ENCODE measurements around the gene DNMT3A.

DNMT3A gene

DNA sequence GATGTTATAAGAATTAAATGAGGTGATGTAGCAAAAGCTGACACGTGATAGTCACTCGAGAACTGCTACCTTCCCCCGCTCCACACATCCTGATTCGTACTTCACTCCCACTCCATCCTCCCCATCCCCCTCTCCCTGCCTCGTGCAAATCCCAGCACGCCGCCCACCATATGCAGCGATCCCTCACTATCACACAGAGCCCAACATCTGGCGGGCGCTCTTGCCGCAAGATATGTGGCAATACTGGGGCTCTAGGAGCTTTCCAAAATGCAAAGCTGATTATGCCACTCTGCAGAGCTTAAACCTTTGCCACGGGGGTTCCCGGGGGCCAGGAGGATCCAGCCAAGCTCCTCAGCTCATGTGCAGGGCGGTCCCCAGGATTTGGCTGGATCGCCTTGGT is 37.4 kb downstream of the DNMT3A start:
- Histone ChIP-seq H2BK5ac (ENCODE audit: low read length) (no peak overlapping the region), H2AFZ (ENCODE audit: low read length) (no peak overlapping the region), H3K23ac (ENCODE audit: low read depth, low read length, poor library complexity) (no peak overlapping the region), H2AK5ac (ENCODE audit: low read depth, low read length) (peak overlapping the region; percentile 12), H3K27ac (replicated peaks; ENCODE audit: low read length) (no peak overlapping the region), H4K8ac (ENCODE audit: low read depth, low read length) (no peak overlapping the region), H3K4me2 (ENCODE audit: insufficient read depth, low read length, poor library complexity, severe bottlenecking) (no peak overlapping the region), H2BK12ac (ENCODE audit: low read length) (no peak overlapping the region), H3K79me1 (ENCODE audit: low read depth, low read length) (no peaks in the 10 kb centered on the region), H3K9ac (ENCODE audit: low read depth, low read length, poor library complexity) (no peak overlapping the region), H3K27me3 (ENCODE audit: control insufficient read depth in 3 of 3, insufficient read depth in 3 of 3, low read depth in 1 of 3, low read length in 3 of 3) (no peaks in the 10 kb centered on the region), H2BK15ac (ENCODE audit: low read length) (no peak overlapping the region), H3K18ac (ENCODE audit: low read length) (peak overlapping the region; percentile 50), H2BK120ac (ENCODE audit: low read depth, low read length) (no peak overlapping the region), H3K9me3 (replicated peaks in 1 of 2; ENCODE audit: control insufficient read depth in 2 of 2, insufficient read depth in 1 of 2, low read depth in 1 of 2, low read length in 2 of 2) (no peaks in the 10 kb centered on the region), H3K36me3 (replicated peaks in 1 of 2; ENCODE audit: control insufficient read depth in 2 of 2, insufficient read depth in 2 of 2, low read length in 2 of 2) (no peaks in the 10 kb centered on the region), H4K91ac (ENCODE audit: low read depth, low read length, poor library complexity) (no peak overlapping the region), H3K14ac (ENCODE audit: low read length) (no peak overlapping the region), H3K4me3 (ENCODE audit: low read length in 2 of 2) (no peak overlapping the region), H3K4me1 (ENCODE audit: control insufficient read depth in 2 of 2, insufficient read depth in 1 of 2, low read depth in 1 of 2, low read length in 2 of 2) (peaks cover 3 to 17% of the 10 kb centered on the region in 2 donors), H3K4ac (ENCODE audit: low read length) (no peak overlapping the region)
- DNase-seq (ENCODE audit: low spot score), result no peak
- no CpG with 5 or more reads among the region's 15 CpGs for WGBS, 2 donors (ENCODE audit: extremely low coverage in 2 of 2, insufficient read length in 2 of 2, insufficient replicate concordance in 1 of 2)

DNA sequence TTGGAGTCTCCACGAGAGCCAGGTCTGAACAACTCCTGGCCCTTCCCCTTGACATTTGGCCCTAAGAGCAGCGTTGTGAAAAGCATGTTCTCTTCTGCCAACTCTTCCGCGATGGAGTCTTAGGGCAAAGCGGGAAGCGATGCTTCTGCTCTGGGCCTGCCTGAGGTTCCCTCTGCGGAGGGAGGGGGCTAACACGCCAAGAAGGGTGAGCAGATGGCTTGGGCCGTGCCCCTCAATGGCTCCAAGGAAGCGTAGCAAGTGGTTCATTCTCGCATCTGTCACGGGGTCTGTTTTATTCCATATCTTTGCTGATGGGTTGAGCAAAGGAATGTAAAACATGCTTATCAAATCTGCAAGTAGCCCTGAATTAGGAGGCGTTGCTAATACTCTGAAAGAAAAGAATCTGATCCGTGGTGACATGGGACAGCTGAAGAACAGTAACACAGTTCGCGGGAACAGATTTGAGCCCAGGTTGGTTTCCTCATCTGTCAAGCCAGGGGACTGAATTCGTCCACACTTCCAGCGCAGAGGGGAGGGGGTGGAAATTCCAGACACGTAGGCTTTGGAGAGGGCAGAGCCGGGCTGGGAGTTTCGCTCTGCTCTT is 38.0 kb downstream of the DNMT3A start:
- Histone ChIP-seq H3K4me3 (ENCODE audit: low read length in 2 of 2) (no peak overlapping the region), H4K8ac (ENCODE audit: low read depth, low read length) (no peak overlapping the region), H3K4me2 (ENCODE audit: insufficient read depth, low read length, poor library complexity, severe bottlenecking) (no peak overlapping the region), H3K36me3 (replicated peaks in 1 of 2; ENCODE audit: control insufficient read depth in 2 of 2, insufficient read depth in 2 of 2, low read length in 2 of 2) (no peaks in the 10 kb centered on the region), H2BK12ac (ENCODE audit: low read length) (no peak overlapping the region), H2BK120ac (ENCODE audit: low read depth, low read length) (no peak overlapping the region), H3K9ac (ENCODE audit: low read depth, low read length, poor library complexity) (no peak overlapping the region), H3K27ac (replicated peaks; ENCODE audit: low read length) (no peak overlapping the region), H3K4me1 (ENCODE audit: control insufficient read depth in 2 of 2, insufficient read depth in 1 of 2, low read depth in 1 of 2, low read length in 2 of 2) (peaks cover 3 to 16% of the 10 kb centered on the region in 2 donors), H3K14ac (ENCODE audit: low read length) (peak overlapping the region; percentile 14), H3K79me1 (ENCODE audit: low read depth, low read length) (no peaks in the 10 kb centered on the region), H3K9me3 (replicated peaks in 1 of 2; ENCODE audit: control insufficient read depth in 2 of 2, insufficient read depth in 1 of 2, low read depth in 1 of 2, low read length in 2 of 2) (no peaks in the 10 kb centered on the region), H2AK5ac (ENCODE audit: low read depth, low read length) (peak overlapping the region; percentile 2), H2BK5ac (ENCODE audit: low read length) (no peak overlapping the region), H3K27me3 (ENCODE audit: control insufficient read depth in 3 of 3, insufficient read depth in 3 of 3, low read depth in 1 of 3, low read length in 3 of 3) (no peaks in the 10 kb centered on the region), H3K18ac (ENCODE audit: low read length) (no peak overlapping the region), H3K23ac (ENCODE audit: low read depth, low read length, poor library complexity) (peak overlapping the region; percentile 3), H4K91ac (ENCODE audit: low read depth, low read length, poor library complexity) (no peak overlapping the region), H2AFZ (ENCODE audit: low read length) (no peak overlapping the region), H3K4ac (ENCODE audit: low read length) (no peak overlapping the region), H2BK15ac (ENCODE audit: low read length) (peak overlapping the region; percentile 11)
- no peak for DNase-seq (ENCODE audit: low spot score)
- no CpG with 5 or more reads among the region's 21 CpGs for WGBS, 2 donors (ENCODE audit: extremely low coverage in 2 of 2, insufficient read length in 2 of 2, insufficient replicate concordance in 1 of 2)

DNA sequence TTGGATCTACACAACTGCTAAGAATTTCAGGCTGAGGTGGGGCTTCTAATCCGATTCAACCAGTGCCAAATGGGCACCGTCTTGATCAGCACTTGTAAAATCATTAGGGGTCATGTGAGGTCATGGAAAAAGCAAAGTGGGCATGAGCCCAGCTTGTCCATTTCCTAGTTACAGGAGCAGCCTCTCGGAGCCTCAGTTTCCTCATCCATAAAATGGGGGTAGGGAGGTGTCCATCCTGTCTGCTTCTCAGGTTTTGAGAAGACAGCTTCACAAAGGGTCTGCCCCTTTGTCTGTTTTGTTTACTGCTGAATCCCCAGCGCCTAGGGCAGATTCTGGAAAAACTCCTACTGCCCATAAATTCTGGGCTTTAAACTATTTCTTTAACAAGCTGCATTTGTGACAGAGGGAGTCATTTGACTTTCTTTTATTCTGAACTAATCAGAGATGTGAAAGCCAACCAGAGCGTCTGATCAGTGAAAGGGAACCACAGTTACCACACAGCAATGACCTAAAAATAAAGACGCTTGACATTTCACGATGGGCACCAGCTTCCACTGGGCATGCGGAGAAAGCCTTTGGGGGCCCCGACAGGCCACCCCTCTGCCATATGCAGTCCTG is 38.9 kb downstream of the DNMT3A start:
- Histone ChIP-seq H2BK15ac (ENCODE audit: low read length) (no peak overlapping the region), H3K23ac (ENCODE audit: low read depth, low read length, poor library complexity) (no peak overlapping the region), H3K36me3 (replicated peaks in 1 of 2; ENCODE audit: control insufficient read depth in 2 of 2, insufficient read depth in 2 of 2, low read length in 2 of 2) (no peaks in the 10 kb centered on the region), H2AFZ (ENCODE audit: low read length) (no peak overlapping the region), H4K8ac (ENCODE audit: low read depth, low read length) (no peak overlapping the region), H3K9ac (ENCODE audit: low read depth, low read length, poor library complexity) (no peak overlapping the region), H3K4me1 (ENCODE audit: control insufficient read depth in 2 of 2, insufficient read depth in 1 of 2, low read depth in 1 of 2, low read length in 2 of 2) (peaks cover 3 to 16% of the 10 kb centered on the region in 2 donors), H2BK120ac (ENCODE audit: low read depth, low read length) (no peak overlapping the region), H3K14ac (ENCODE audit: low read length) (no peak overlapping the region), H3K27ac (replicated peaks; ENCODE audit: low read length) (no peak overlapping the region), H3K4ac (ENCODE audit: low read length) (no peak overlapping the region), H3K4me3 (ENCODE audit: low read length in 2 of 2) (no peak overlapping the region), H3K9me3 (replicated peaks in 1 of 2; ENCODE audit: control insufficient read depth in 2 of 2, insufficient read depth in 1 of 2, low read depth in 1 of 2, low read length in 2 of 2) (no peaks in the 10 kb centered on the region), H4K91ac (ENCODE audit: low read depth, low read length, poor library complexity) (no peak overlapping the region), H2BK5ac (ENCODE audit: low read length) (no peak overlapping the region), H2AK5ac (ENCODE audit: low read depth, low read length) (no peak overlapping the region), H3K79me1 (ENCODE audit: low read depth, low read length) (no peaks in the 10 kb centered on the region), H3K27me3 (ENCODE audit: control insufficient read depth in 3 of 3, insufficient read depth in 3 of 3, low read depth in 1 of 3, low read length in 3 of 3) (no peaks in the 10 kb centered on the region), H3K18ac (ENCODE audit: low read length) (no peak overlapping the region), H2BK12ac (ENCODE audit: low read length) (no peak overlapping the region), H3K4me2 (ENCODE audit: insufficient read depth, low read length, poor library complexity, severe bottlenecking) (no peak overlapping the region)
- DNase-seq (ENCODE audit: low spot score), result no peak
- WGBS, 2 donors (ENCODE audit: extremely low coverage in 2 of 2, insufficient read length in 2 of 2, insufficient replicate concordance in 1 of 2), result no CpG with 5 or more reads among the region's 9 CpGs

DNA sequence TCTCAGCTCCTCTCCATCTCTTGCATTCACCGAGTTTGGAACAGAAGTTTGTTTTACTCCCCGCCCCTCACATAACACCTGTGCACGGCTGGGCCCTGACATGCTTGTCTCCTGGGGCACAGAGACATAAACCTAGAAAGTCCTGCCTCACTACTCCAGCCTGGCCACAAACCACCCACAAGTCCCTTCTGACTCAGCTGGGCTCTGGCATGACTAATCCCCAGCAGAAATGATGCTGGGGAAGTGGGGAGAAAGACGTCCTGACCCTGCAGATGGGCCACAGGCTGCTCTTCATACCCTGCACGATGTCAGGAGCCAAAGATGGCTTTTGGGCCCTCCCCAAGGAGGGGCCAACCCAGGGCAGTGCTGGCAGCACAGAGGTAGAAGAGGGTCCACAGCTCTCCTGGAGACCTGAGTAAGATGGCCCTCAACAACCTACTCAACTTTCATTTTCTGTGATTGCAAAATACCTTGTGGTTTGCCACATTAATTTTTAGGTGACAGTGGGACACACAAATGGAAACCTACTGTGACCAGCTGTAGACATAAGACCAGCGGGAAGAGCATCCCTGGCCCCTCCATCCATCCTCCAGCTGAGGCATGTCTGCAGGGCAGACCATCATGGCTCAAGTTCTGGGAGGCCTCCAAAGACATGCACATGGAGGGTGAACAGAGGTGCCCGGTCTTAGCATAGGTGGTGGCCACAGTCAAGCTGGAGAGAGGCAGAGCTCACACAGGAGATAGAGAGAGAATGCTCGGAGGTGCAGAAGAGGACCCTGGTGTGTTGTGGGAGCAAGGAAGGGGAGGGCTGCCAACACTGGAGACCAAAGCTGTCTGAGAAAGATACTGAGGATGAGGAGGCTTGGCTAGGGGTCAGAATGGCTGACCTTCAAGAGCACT is 40.0 kb downstream of the DNMT3A start:
- Histone ChIP-seq H3K23ac (ENCODE audit: low read depth, low read length, poor library complexity) (no peak overlapping the region), H2BK5ac (ENCODE audit: low read length) (no peak overlapping the region), H3K9ac (ENCODE audit: low read depth, low read length, poor library complexity) (no peak overlapping the region), H3K4me3 (ENCODE audit: low read length in 2 of 2) (no peak overlapping the region), H4K8ac (ENCODE audit: low read depth, low read length) (no peak overlapping the region), H2BK12ac (ENCODE audit: low read length) (no peak overlapping the region), H3K36me3 (replicated peaks in 1 of 2; ENCODE audit: control insufficient read depth in 2 of 2, insufficient read depth in 2 of 2, low read length in 2 of 2) (no peaks in the 10 kb centered on the region), H3K27me3 (ENCODE audit: control insufficient read depth in 3 of 3, insufficient read depth in 3 of 3, low read depth in 1 of 3, low read length in 3 of 3) (no peaks in the 10 kb centered on the region), H3K79me1 (ENCODE audit: low read depth, low read length) (no peaks in the 10 kb centered on the region), H3K4me2 (ENCODE audit: insufficient read depth, low read length, poor library complexity, severe bottlenecking) (no peak overlapping the region), H2BK15ac (ENCODE audit: low read length) (peak overlapping the region; percentile 71), H2AFZ (ENCODE audit: low read length) (no peak overlapping the region), H3K18ac (ENCODE audit: low read length) (peak overlapping the region; percentile 71), H3K14ac (ENCODE audit: low read length) (no peak overlapping the region), H4K91ac (ENCODE audit: low read depth, low read length, poor library complexity) (no peak overlapping the region), H3K4ac (ENCODE audit: low read length) (no peak overlapping the region), H2AK5ac (ENCODE audit: low read depth, low read length) (no peak overlapping the region), H2BK120ac (ENCODE audit: low read depth, low read length) (peak overlapping the region; percentile 77), H3K4me1 (ENCODE audit: control insufficient read depth in 2 of 2, insufficient read depth in 1 of 2, low read depth in 1 of 2, low read length in 2 of 2) (peaks cover 3 to 16% of the 10 kb centered on the region in 2 donors), H3K27ac (replicated peaks; ENCODE audit: low read length) (no peak overlapping the region), H3K9me3 (replicated peaks in 1 of 2; ENCODE audit: control insufficient read depth in 2 of 2, insufficient read depth in 1 of 2, low read depth in 1 of 2, low read length in 2 of 2) (no peaks in the 10 kb centered on the region)
- WGBS, 2 donors (ENCODE audit: extremely low coverage in 2 of 2, insufficient read length in 2 of 2, insufficient replicate concordance in 1 of 2), result no CpG with 5 or more reads among the region's 8 CpGs
- no peak for DNase-seq (ENCODE audit: low spot score)

All from neuronal stem cell (in vitro differentiated cells).